HG03060 (cell line): ENCODE measurements around the gene SEMG1.

Experiments used
- ATAC-seq: cut with Tn5 transposase; IDR thresholded peaks from one replicate; pipeline ENCODE4 v1.9.1; 2021; ENCODE audit warnings: low read depth, moderate number of reproducible peaks; ENCODE audit not compliant: unreplicated experiment

Gene SEMG1

GRCh38 chr20:45218636-45219035 is 11.8 kb downstream of the SEMG1 start:
- no peak for ATAC-seq

GRCh38 chr20:45221076-45221475 is 14.2 kb downstream of the SEMG1 start, which contains the start of gene SEMG2:
Gene SEMG2 (plus strand): TSS chr20:45221373. CDS start chr20:45221390, 17 bp downstream.
- ATAC-seq: no peak

GRCh38 chr20:45223136-45223535 is 16.3 kb downstream of the SEMG1 start:
- ATAC-seq: no peak

- no peak for ATAC-seq
Observed at GRCh38 chr20:45226287-45226686, 19.5 kb downstream of the SEMG1 start.

GRCh38 chr20:45229264-45230056 is 22.6 kb downstream of the SEMG1 start:
- no peak for ATAC-seq

- no peak for ATAC-seq
Observed at GRCh38 chr20:45230631-45231030, 23.8 kb downstream of the SEMG1 start.

GRCh38 chr20:45235995-45236394 is 29.2 kb downstream of the SEMG1 start:
- no peak for ATAC-seq

GRCh38 chr20:45238139-45238538 is 31.3 kb downstream of the SEMG1 start:
- no peak for ATAC-seq

GRCh38 chr20:45246109-45246508 is 39.3 kb downstream of the SEMG1 start:
- ATAC-seq: no peak

- ATAC-seq: no peak
Observed at GRCh38 chr20:45247865-45248264, 41.0 kb downstream of the SEMG1 start.

GRCh38 chr20:45248609-45249008 is 41.8 kb downstream of the SEMG1 start:
- ATAC-seq: no peak

- ATAC-seq: no peak
Observed at GRCh38 chr20:45251884-45252560, 45.2 kb downstream of the SEMG1 start.

GRCh38 chr20:45253261-45253660 is 46.4 kb downstream of the SEMG1 start:
- ATAC-seq: no peak

- no peak for ATAC-seq
Observed at GRCh38 chr20:45254383-45255262, 47.8 kb downstream of the SEMG1 start, which contains the start of gene SLPI. Gene SLPI (minus strand): TSS chr20:45254564. CDS start chr20:45254543, 21 bp downstream.

- no peak for ATAC-seq
Observed at GRCh38 chr20:45257161-45257560, 50.3 kb downstream of the SEMG1 start.

- ATAC-seq: no peak
Observed at GRCh38 chr20:45257711-45258110, 50.9 kb downstream of the SEMG1 start.

- ATAC-seq: no peak
Observed at GRCh38 chr20:45258259-45258658, 51.4 kb downstream of the SEMG1 start.

GRCh38 chr20:45258664-45259063 is 51.8 kb downstream of the SEMG1 start:
- ATAC-seq: no peak
